SKM-1 treated with dmso at 0.1 percent for 144 hours (cell line): Measurements from ENCODE around the gene PBX3.
A peak's percentile ranks its signal among the peaks of the same experiment; 100 is the strongest.
"Not testable (repeated sequence)": the region's sequence is repeated elsewhere in the genome, so short reads cannot be mapped to it uniquely, and the experiment has no call there.

Experiments
- DNase-seq: peaks from one replicate; lab custom pipeline; 2025; ENCODE audit not compliant: unreplicated experiment; lab: John Stamatoyannopoulos, UW

PBX3 gene

DNA sequence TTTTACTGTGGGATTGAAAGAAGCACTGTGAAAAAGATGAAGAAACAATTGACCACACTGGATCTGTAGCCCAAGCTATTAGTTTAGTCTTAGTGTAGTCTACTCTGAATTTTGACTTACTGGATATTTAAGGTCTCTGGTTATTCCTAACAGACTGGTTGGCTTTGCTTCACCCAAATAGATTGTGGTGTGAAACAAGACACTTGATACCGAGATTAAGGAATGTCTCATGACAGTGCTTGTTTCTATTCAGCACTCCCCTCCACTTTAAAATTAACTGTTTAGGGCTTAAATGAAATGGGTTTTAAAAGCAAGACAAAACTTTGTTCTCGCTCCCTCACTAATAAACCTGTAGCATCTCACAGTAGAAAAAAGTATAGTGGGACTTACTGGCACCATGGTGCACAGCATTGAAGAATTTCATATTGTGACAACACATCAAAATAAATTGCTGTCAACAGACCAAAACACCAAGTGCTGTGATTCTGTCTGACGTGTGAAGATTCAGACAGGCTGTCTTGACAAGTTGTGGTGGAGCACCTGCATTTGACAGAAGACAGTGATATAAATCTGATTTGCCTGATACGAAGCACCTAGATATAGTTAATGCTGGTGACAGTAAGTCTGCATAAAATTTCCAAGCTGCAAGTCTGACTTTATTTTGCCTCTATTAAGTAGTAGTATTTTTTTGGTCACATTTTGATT lies 73.1 kb downstream of the PBX3 start:
- DNase-seq: no peak

GRCh38 chr9:125821078-125821477 lies 73.9 kb downstream of the PBX3 start:
- DNase-seq: no peak

DNA sequence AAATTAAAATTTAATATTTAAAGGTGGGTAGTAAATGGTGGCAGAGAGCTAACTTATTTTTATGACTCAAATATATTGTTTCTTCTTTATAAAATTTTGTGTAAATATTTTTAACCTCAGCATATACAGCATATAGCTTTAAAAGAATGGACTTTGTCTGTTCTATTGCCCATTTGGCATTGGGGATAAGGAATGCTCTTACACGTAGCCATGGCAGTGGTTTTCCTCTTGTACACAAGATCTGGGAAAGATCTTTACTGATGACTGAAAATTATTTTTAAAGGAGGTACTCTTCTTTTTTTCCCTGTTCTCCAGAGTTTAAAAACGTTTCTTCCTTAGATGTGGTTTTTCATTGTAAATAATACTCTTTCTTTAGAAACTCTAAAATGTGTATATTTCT lies 75.0 kb downstream of the PBX3 start:
- DNase-seq: no peak

DNA sequence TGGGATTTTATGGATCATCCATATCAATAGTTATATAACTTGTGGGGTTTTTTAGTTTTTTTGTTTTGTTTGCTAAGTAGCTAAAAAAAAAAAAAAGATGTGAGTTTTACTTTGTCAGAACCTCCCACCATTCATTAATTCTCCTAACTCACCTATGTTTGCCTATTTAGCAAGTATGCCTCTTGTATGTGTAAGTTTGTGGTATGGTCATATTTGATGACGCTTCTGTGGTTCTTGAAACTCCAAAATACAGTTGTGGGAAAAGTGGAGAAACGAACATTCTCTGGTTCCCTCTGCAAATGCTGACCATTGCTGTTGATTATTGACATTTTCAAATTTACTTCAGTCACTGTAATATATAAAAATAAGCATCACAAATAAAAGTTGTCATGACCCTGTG lies 75.7 kb downstream of the PBX3 start:
- DNase-seq: no peak

DNA sequence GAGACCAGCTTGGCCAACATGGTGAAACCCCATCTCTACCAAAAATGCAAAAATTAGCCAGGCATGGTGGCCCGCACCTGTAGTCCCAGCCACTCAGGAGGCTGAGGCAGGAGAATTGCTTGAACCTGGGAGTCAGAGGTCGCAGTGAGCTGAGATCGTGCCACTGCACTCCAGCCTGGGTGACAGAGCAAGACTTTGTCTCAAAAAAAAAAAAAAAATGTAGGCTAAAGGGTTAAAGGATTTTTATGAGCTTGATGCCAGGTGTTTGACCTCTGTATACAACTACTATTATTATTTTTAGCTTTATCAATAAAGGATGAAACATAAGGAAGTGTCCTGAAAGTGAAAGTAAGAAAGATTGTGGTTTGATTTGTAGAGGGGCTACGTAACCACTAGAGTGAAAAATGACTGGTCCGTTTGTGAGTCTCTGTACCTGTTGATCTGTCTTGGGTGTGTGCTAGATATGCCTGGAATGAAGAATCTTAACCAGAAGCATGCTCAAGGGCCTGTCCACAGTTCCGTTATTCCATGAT lies 76.8 kb downstream of the PBX3 start:
- not testable (repeated sequence) for DNase-seq

- no peak for DNase-seq
Observed at GRCh38 chr9:125825762-125826161, 78.6 kb downstream of the PBX3 start.

- DNase-seq: no peak
Observed at GRCh38 chr9:125826850-125827249, 79.7 kb downstream of the PBX3 start.

DNA sequence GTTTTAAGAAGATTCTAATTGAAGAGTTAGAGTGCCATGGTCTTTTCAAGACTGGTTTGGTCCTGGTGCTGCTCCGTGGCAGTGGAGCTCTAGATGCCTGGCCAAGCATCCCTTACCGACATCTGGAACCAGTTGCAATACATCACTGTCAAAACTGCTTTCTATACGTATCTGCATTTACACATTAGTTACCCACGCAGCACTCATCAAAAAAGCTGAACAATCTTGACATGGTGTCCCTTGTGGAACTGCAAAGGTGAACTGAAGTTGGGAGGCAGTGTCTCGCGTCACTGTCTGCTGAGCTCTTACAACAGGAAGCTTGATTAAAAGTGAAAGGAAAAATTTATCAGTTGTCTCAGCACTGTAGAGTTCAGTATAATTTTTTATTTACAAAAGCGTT lies 82.6 kb downstream of the PBX3 start:
- DNase-seq: no peak

GRCh38 chr9:125831054-125831453 lies 83.9 kb downstream of the PBX3 start:
- no peak for DNase-seq

- DNase-seq: no peak
Observed at GRCh38 chr9:125831616-125832015, 84.4 kb downstream of the PBX3 start.

DNA sequence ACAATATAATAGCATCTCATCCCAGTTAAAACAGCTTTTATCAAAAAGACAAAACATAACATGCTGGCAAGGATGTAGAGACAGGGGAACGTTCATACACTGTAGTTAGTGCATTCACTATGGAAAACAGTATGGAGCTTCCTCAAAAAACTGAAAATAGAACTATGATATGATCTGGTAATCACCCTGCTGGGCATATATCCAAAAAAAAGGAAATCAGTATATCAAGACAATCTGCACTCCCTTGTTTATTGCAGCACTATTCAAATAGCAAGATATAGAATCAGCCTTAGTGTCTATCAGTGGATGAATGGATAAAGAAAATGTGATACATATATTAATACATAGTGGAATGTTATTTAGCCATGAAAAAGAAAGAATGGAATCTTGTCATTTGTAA lies 88.5 kb downstream of the PBX3 start:
- DNase-seq: no peak

- DNase-seq: peak; percentile 62
Observed at GRCh38 chr9:125839317-125839716, 92.1 kb downstream of the PBX3 start.

DNA sequence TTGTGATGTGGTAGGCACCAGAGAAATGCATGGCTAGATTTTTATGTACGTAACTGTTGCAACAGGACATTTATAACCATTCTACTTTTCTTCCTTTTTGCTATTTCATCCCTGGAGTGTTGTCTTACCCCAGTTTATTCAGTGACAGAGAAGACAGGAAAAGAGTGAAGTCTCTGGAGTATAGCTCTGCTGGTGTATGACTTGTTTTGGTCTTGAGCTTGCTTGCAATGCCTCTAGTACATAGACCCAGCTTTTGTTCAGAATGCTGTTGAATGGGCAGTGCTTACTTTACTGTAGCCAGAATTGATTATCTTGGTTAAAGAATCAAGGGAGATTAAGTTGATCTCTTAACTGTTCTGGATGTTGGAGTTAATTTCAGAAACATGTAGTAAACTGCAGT lies 94.3 kb downstream of the PBX3 start:
- DNase-seq: no peak

- no peak for DNase-seq
Observed at GRCh38 chr9:125842242-125842641, 95.1 kb downstream of the PBX3 start.

GRCh38 chr9:125843646-125844045 lies 96.5 kb downstream of the PBX3 start:
- DNase-seq: no peak

GRCh38 chr9:125844611-125845010 lies 97.4 kb downstream of the PBX3 start:
- no peak for DNase-seq

GRCh38 chr9:125845271-125845808 lies 98.2 kb downstream of the PBX3 start:
- DNase-seq: no peak

DNA sequence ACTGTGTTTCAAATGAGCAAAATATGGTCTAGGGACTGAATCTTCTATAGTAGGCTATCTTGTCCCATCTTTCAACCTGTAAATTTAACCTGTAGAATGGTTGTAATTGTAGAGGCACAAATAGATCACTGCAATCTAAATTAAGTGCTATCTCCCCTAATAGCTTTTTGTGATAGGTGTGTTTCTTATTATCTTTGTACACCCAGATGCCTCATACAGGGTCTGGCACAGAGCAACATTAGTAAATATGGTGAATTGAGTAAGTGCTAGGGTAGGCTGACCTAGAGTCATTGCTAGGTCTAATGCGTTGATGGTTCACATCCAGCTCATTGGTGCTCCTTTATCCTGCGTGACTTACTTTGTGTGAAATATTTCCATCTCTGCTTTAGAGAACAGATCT lies 100.6 kb downstream of the PBX3 start:
- no peak for DNase-seq

GRCh38 chr9:125850106-125850632 lies 103.0 kb downstream of the PBX3 start:
- no peak for DNase-seq

DNA sequence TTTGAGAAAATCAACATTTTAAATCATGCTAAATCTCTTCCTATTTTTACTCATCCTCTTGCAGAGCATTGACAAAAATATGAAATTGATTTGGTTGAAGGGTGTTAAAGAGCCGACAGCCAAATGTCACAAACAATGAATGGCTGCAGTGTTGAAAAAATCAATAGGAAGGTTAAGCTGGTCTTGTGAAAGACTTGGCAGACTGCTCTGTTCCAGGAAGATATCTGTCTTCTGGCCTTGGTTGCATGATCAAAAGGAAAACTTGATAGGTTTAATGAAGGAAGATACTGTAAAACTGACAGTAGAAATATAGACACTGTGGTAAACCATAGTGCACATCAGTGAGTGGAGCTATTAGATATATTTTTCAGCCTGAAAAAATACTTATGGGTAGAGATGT lies 103.6 kb downstream of the PBX3 start:
- DNase-seq: no peak

DNA sequence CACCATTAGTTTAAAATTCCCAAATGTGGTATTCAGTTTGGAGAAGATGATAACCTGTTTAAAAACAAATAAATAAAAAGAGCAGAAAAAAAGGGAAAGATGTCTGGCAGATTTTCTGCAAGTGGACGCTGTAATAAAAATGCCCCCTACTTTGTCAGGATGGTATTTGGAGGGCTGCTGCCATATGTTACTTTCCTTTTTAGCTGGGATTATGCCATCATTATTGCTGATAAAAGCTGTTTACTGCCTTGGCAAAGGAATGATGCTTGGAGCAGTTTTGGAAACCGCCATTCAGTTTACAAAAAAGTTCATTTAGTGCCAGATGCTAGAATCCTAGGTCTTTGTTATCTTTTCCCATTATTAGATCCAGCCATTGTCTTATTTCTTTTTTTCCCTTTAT lies 104.8 kb downstream of the PBX3 start:
- no peak for DNase-seq

DNA sequence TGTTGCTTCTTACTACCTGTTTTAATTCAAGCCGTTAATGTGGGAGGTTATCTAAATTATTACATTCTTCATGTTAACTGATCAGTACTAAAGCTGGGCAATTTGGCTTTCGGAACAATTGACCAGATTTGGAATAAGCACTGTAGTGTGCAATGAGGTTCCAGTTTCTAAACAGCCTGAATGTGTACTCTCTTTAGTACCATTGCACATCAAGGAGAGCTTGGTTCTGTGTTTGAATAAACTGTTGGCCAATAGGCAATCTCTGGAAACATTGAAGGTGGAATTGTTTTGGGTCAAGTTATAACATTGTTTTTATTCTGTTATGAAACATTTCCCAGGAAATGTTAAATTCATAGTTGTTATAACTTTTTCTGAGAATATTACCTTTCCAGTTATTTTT lies 105.2 kb downstream of the PBX3 start:
- DNase-seq: no peak
